Body of pancreas (tissue), 4 donors: ENCODE measurements around the gene ANAPC2.

ENCODE experiments used
- CTCF ChIP-seq, 7 experiments: fragments of 450-650 bp in 4 of 7; fragments of 200-600 bp in 3 of 7; sonication (generic) in 3 of 7; IDR thresholded peaks; one replicate each; pipeline ENCODE4 v1.5.1; 2016 to 2019; ENCODE audit warnings: antibody characterized with exemption in 7 of 7
- POLR2A ChIP-seq, 3 donors: fragments of 450-650 bp; IDR thresholded peaks; one replicate each; pipeline ENCODE4 v1.6.1; 2016; ENCODE audit warnings: antibody characterized with exemption in 3 of 3, mild to moderate bottlenecking in 2 of 3

- TF ChIP-seq POLR2A (IDR thresholded peaks at IDR 0.05) (no peak), CTCF (IDR thresholded peaks at IDR 0.05) (no peak)
Measured at GRCh38 chr9:137211532-137211931, 23.2 kb upstream of the ANAPC2 start.
